Measurements from ENCODE around the gene PPP2R3B. TPM values are rescaled to one million over a fixed set of nuclear protein-coding genes. Genes with fewer than 3 reads are reported as not detected.
"Not testable (repeated sequence)": the region's sequence is repeated elsewhere in the genome, so short reads cannot be mapped to it uniquely, and the experiment has no call there.

The PPP2R3B gene
- total RNA-seq, 1 donor from 2014 or later = 35.4 TPM

DNA sequence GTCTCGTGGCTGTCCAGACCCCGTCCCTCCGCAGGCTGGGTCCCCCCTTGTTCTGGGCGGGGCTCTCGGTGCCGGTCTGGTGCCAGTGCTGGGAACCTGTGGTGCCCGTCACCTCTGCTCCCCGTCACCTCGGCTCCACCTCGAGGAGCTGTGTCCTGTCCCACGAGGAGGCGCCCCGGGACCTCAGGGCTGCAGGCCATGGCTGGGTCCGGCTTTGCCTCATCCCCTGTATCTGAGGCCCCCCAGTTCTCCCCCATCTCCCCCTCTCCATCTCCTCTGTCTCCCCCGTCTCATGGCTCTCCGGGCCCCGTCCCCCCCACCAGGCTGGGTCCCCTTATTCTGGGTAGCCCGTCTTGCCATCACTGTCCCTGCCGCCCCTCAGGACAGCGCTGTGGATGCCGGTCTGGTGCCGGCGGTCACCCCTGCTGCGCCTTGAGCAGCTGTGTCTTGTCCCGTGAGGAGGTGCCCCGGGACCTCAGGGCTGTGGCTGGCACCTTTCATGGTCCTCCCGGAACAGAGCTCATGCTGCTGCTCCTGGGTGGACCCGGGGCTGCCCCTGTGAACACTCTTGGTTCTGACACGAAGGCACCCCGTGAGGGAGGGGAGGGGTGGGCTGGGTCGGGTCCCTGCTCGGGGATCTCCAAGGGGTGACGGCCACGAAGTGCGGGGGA, 54.7 kb downstream of the PPP2R3B start:
- no peak for DNase-seq (ENCODE audit: low spot score)
- intact Hi-C loops (cut with DNase I) = no loop called here
- peak; percentile 10 for ATAC-seq

DNA sequence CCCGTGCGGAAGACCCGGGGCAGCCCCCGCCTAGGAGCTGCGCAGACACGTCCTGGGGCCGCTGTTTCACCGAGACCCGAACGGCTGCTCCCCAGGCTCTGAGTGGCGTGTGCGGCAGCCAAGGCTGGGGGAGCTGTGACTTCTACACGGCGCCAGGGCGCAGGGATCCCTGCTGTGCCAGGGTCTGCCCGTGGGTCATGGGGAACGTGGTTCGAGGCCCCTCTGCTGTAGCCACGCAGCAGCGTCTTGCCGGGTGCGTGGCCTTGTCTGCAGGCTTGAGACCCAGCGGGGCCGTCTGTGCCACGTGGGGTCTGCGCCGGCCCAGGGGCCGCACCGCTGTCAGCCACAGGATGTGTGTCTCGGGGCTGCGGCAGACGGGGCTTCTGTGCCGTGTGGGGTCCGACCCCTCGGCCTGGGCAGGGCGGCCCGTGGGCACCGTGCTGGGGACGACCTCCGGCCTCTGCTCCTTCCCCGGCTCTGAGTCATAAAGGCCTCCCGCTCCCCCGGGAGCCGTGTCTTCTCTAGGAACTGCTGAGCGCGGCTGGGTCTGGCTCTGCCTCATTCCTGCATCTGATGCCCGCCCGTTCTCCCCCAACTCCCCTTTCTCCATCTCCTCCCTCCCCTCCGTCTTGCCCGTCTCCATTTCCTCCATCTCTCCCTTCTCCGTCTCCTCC, 55.4 kb downstream of the PPP2R3B start:
- DNase-seq (ENCODE audit: low spot score) = peak; percentile 58
- ATAC-seq = peak; percentile 34
- intact Hi-C loops (cut with DNase I) = no loop called here

DNA sequence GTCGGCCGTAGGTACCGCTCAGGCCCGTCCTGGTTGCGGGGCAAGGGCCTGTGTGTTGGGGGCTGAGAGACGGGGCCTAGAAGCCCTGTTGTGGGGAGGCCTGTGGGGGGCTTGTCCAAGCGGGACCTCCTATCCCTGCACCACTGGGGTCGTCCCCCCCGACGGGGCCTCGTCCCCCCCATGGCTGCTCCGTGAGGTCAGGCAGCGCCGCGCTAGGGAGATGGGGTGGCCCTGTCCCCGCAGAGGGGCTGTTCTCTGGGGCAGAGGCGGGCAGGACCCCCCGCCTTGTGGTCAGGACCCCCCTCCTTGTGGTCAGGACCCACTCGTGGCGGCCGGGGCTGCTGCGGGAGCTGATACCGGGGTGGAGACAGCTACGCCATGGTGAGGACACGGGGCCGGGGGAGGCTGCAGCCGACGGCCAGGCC, 56.0 kb downstream of the PPP2R3B start:
- no peak for ATAC-seq
- intact Hi-C loops (cut with DNase I) = no loop called here
- DNase-seq (ENCODE audit: low spot score) = peak; percentile 53

GRCh38 chrX:330141-330725, 56.5 kb downstream of the PPP2R3B start:
- DNase-seq (ENCODE audit: low spot score) = peak; percentile 50
- ATAC-seq; intact Hi-C loops (cut with DNase I): not testable (repeated sequence)

GRCh38 chrX:329291-329910, 57.3 kb downstream of the PPP2R3B start:
- ATAC-seq (no peak), DNase-seq (ENCODE audit: low spot score) (peak; percentile 43)
- intact Hi-C loops (cut with DNase I) = no loop called here

- ATAC-seq = no peak
- intact Hi-C loops (cut with DNase I) = no loop called here
- DNase-seq (ENCODE audit: low spot score) = peak; percentile 53
Observed at GRCh38 chrX:327660-328126, 59.0 kb downstream of the PPP2R3B start.

DNA sequence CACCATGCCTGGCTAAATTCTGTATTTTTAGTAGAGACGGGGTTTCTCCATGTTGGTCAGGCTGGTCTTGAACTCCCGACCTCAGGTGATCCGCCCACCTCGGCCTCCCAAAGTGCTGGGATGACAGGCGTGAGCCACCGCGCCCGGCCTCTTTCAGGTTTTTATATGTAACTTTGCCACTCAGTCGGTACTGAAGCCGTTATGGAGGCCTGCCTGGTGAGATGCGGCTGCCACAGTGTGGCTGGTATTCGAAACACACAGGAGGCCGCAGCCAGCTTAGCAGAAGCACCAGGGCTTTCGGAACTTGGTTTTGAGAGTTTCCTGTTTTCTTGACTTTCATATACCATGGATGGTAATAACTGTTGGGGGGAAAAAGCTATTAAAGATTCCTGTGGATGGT, 62.0 kb downstream of the PPP2R3B start:
- intact Hi-C loops (cut with DNase I); ATAC-seq: not testable (repeated sequence)
- peak; percentile 46 for DNase-seq (ENCODE audit: low spot score)

DNA sequence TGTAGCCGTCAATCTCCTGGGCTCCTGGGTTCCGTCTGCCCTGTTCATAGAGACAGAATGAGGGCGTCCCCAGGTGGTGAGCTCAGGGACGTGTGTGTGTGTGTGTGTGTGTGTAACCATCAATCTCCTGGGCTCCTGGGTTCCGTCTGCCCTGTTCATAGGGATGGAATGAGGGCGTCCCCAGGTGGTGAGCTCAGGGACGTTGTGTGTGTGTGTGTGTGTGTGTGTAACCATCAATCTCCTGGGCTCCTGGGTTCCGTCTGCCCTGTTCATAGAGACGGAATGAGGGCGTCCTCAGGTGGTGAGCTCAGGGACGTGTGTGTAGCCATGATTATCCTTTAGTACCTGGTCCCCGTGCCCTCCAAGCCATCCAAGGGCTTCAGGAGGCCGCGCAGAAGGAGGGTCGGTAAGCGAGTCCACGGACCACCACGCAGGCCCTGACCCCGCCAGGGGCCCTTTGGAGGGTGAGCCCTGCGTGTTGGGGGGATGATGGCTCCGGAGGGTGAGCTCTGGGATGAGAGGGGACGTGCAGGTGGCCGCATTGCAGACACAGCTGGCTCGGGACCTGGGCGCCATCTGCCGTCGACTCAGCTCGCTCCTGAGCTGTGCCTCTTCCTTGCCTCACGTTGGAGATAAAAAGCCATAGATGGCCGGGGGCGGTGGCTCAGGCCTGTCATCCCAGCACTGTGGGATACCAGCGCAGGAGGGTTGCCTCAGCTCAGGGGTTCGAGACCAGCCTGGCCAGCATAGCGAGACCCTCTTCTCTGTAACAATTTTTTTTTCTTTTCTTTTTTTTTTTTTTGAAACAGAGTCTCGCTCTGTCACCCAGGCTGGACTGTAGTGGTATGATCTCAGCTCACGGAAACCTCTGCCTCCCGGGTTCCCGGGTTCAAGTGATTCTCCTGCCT, 62.7 kb downstream of the PPP2R3B start:
- peak; percentile 76 for DNase-seq (ENCODE audit: low spot score)
- intact Hi-C loops (cut with DNase I) = no loop called here
- ATAC-seq = peak; percentile 2

DNA sequence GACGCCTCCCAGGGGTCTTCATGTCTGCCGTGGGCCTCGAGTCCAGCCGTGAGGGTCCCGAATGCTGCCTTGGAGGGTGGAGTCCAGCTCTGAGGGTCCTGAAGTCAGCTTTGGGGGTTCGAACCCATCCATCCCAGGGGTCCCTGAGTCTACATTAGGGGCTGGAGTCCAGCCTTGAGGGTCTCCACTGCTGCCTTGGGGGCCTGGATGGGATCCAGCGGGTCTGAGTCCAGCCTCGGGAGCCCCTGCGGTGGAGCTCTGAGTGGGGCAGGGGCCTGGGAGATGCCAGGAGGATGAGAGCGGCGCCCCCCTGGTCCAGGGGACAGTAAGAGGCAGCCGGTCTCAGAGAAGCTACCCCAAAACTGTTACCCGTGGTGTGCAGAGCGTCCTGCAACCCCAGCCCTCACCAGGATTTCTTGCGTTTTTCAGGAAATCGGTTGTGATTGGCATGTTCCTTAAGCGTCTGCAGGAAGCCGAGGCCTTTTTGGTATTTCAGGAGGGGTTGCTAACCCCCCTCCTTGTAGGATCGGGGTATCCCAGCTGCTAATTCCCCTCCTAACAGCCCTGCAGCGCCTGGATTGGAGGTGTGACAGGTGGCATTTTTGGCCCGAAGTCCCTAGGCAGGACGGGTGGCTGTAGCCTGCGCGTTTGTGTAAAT, 66.5 kb downstream of the PPP2R3B start:
- intact Hi-C loops (cut with DNase I) = no loop called here
- DNase-seq (ENCODE audit: low spot score) = no peak
- no peak for ATAC-seq

GRCh38 chrX:319579-320125, 67.1 kb downstream of the PPP2R3B start:
- peak; percentile 82 for DNase-seq (ENCODE audit: low spot score)
- intact Hi-C loops (cut with DNase I) = no loop called here

DNA sequence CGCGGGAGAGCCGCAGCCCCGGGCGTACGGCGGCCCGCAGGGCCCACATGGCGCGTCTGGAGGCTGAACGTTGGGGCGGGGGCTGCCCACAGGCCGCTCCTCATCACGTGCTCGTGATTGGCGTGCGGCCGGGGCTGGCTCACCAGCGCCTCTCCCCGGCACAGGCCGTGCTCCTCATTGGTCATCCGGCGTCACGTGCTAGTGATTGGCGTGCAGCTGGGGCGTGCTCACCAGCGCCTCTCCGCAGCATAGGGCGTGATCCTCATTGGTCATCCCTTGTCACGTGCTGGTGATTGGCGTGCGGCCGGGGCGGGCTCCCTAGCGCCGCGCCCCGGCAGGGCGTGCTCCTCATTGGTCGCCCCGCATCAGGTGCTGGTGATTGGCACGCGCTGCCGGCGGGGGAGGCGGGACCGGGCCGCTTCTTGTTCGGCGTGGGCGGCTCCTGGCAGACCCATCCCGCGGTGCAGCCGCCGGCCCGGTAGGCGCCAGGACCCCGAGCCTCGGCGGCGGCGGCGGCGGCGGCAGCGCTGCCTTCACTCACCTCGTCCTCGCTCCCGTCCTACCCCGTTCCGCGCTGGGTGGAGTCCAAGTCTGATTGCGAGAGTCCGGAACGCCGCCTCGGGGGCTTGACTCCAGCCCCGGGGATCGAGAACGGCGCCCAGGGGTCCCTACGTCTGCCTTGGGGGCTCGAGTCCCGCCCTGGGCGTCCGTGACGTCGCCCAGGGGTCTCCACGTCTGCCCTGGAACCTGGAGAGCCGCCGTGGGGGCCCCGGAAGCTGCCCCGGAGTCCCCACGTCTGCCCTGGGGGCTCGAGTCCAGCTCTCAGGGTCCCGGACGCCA, 67.7 kb downstream of the PPP2R3B start, which contains the start of gene GTPBP6:
Gene GTPBP6, minus strand, starts transcription at position 58 of the 840 bp plus-strand sequence. Its CDS starts 9 bp downstream, at position 49.
- DNase-seq (ENCODE audit: low spot score) = peak; percentile 100
- intact Hi-C loops (cut with DNase I) = no loop called here
- peak; percentile 96 for ATAC-seq

More at GRCh38 chrX:319579-320125, 67.1 kb downstream of the PPP2R3B start:
- ATAC-seq = no peak

DNA sequence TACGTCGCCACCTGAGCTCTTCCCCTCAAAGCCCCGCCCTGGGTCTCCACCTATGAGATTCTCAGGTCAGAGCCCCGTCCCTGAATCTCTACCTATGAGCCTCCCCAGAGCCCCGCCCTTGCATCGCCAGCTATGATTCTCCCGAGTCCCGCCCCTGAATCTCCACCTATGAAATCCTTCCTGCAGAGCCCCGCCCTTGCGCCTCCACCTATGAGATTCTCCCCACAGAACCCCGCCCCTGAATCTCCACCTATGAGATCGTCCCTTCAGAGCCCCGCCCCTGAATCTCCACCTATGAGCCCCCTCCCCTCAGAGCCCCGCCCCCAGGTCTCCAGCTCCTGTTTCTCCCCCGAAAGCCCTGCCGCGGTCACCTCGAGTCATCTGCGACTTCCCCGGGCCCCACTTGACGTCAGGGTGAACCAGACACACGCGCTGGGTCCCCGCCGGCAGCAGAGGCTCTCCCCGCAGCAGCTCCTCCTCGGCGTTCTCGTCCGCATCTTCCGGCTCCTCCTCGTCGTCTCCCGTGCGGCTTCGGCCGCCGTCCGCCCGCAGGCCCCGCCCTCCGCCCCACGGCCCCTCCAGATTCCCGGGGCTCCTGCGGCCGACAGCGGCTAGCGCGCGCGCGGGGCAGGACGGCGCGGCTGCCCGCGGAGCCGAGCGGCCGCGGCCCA, 68.5 kb downstream of the PPP2R3B start:
- intact Hi-C loops (cut with DNase I) = no loop called here
- DNase-seq (ENCODE audit: low spot score) (peak; percentile 99), ATAC-seq (peak; percentile 90)

DNA sequence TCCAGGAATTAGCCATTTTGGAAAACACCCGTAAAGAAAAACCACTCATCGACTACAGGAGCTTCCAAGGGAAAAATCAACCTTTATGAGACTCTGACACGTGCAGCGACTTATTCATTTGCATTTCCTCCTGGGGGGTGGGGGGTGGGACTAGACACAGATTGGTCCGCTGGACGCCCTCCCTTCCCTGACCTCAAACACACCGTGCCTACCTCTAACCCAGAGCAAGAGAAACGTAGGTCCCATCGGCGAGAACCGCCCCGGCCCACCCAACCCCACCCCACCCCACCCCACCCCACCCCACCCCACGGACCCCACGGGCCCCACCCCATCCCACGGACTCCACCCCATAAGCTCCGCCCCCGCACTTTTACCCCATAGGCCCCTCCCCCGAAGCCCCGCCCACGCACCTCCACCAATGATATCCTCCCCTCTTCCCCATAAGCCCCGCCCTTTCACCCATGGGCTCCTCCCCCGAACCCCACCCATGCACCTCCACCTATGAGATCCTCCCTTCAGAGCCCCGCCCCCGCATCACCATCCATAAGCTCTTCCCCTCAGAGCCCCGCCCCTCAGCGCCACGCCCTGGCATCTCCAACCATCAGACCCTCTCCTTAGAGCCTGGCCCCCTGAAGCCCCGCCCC, 69.2 kb downstream of the PPP2R3B start:
- peak; percentile 93 for DNase-seq (ENCODE audit: low spot score)
- ATAC-seq = no peak
- intact Hi-C loops (cut with DNase I) = no loop called here

DNA sequence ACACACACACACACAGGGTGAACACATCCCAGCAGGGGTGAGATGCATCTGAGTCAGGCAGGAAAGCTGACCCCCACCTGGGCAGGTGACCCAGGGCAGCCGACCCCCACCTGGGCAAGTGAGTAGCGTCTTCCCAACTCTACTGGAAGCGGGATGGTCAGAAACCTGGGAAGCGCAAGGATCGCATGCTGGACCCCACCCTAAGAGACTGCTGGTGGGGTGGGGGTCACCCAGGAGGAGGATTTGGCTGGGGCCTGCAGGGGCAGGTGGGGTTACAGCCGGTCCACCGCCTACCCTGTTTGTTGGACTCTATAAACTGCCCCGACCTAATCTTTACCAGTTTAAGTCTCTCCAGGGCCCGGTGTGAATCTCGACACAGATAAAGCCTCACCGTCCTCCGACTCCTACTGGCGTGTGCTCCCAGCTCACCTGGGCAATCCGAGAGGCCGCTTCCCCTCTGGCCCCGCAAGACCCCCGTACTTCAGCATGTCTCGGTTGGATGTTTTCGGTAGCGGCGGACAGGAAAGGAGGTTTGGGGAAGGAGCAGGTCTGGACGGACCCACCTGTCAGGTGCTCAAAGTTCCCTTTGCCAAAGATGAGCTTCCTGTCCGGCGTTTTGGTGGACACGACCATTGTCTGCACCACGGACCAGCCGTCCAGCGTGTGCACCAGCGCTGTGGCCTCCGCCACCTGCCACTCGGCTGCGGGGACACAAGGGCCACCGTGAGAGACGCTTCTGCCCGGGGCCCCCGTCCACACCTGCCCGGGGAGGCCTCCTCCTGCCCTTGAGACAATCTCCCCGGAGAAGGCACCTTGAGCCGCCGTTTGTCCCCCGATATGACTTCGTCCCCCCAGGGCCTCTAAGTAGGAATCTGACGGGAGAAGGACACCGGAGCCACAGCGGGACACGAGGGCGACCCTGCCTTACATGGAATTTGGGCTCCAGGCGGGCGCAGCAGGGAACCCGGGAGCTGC, 70.1 kb downstream of the PPP2R3B start:
- ATAC-seq (no peak), DNase-seq (ENCODE audit: low spot score) (peak; percentile 67)
- intact Hi-C loops (cut with DNase I) = no loop called here

Measured in sciatic nerve (tissue), 2 donors.